Right ventricle myocardium superior (tissue), 1 donor: ENCODE measurements around the gene AKIRIN2. TPM values are rescaled to one million over a fixed set of nuclear protein-coding genes. Genes with fewer than 3 reads are reported as not detected.
"Not testable (repeated sequence)": the region's sequence is repeated elsewhere in the genome, so short reads cannot be mapped to it uniquely, and the experiment has no call there.

Experiments used
- ATAC-seq: fragments of 200-7000 bp; cut with Tn5 transposase; one replicate; pipeline ENCODE4 v1.9.1; 2020; ENCODE audit warnings: mild to moderate bottlenecking; ENCODE audit not compliant: poor library complexity
- DNase-seq: peaks from one replicate; pipeline ENCODE4 v3.0.0-alpha.2; 2020
- intact Hi-C: fragments of 100-400 bp; cut with DNase I; formaldehyde crosslinking; loops from one replicate; pipeline ENCODE4 v1.11.2; 2022
- total RNA-seq: library from RNA; stranded (reverse); fragmentation: NEBNext Ultra II Directional; extraction: Animal tissue kit (Norgen Biotek cat#: 25700); gene quantifications from one replicate; pipeline ENCODE4 v1.2.1, GENCODE V29; 2021
- donor health status: DM: no; HTN: yes; CAD: no; lungs with severe emphysema.

Gene AKIRIN2
- total RNA-seq, 1 donor from 2014 or later: 38.9 TPM

DNA sequence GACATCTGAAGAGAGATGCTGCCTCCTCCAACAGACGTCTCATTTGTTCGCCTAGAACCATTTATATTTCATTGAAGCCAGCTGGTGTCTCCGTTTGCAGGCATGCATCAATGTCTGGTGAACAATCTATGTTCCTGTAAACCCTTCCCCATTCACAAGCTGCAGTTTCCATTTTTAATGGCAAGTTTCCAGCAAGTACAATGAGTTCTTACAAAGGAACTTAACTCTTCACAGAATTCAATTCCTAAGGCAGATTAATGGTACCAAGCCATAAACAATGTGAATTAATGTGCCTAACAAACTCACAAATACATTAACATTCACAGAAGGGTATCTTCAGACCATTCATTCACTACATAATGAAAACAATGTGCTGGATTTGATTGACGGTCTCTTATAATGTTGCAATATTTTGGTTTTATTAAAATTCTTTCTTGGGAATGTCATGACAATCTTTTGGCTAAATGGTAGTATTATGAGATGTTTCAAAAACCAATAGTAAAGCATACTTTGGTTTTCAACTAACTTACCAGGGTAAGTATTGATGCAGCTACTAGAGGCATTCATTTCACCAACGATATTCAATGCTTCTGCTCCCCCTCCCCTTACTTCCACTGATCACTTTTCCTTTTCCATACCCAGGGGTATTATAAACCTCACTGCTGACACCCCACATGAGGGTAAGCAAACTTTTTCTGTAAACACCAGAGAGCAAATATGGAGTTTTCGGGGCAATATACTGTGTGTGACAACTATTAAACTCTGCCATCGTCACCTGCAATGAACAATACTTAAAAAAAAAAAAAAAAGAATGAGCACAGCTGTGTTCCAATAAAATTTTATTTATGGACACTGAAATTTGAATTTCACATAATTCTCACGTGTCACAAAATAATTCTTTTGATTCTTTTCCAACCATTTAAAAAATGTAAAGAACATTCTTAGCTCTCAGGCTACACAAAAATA, 4.2 kb downstream of the AKIRIN2 start:
- DNase-seq (no peak), ATAC-seq (no peak)
- intact Hi-C loops: no loop called here

GRCh38 chr6:87696817-87697216, 5.2 kb downstream of the AKIRIN2 start:
- DNase-seq, intact Hi-C loops, ATAC-seq: not testable (repeated sequence)

DNA sequence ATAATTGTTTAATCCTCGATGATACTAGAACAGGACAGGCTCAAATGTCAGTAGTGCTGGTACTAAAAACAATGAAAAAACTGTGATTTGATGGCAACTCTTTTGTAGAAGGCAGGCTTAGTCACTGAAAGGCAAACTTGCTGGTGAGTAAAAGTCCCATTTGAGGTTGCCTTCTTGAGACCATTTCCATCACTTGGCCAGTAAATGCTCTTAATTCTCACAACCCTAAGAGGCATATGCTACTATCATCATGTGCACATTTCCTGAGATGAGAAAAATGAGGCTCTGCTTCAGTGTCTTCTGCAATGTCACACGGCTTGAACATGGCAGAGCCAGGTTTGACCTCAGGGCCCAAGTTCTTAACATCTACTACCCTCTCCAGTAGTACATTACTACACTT, 9.9 kb downstream of the AKIRIN2 start:
- intact Hi-C loops: no loop called here
- DNase-seq (no peak), ATAC-seq (no peak)

- ATAC-seq (no peak), DNase-seq (no peak)
- intact Hi-C loops: no loop called here
Measured at GRCh38 chr6:87690441-87690840, 11.6 kb downstream of the AKIRIN2 start.

- DNase-seq, ATAC-seq, intact Hi-C loops: not testable (repeated sequence)
Measured at GRCh38 chr6:87687893-87688292, 14.1 kb downstream of the AKIRIN2 start.

DNA sequence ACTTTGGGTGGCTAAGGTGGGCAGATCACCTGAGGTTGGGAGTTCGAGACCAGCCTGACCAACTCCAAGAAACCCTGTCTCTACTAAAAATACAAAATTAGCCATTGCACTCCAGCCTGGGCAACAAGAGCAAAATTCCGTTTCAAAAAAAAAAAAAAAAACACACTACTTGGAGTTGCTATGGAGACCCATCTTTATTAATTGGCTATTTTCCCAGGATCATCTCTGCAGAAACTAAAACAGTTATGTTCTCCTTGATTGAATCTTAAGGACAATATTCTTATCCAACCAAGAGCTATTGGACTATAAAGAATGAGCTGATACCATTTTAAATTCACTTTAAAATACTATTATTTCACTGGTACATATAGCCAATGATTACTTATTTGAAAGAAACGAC, 14.7 kb downstream of the AKIRIN2 start:
- ATAC-seq: no peak
- no peak for DNase-seq
- intact Hi-C loops: no loop called here

GRCh38 chr6:87686636-87687205, 15.3 kb downstream of the AKIRIN2 start:
- DNase-seq, ATAC-seq, intact Hi-C loops: not testable (repeated sequence)

DNA sequence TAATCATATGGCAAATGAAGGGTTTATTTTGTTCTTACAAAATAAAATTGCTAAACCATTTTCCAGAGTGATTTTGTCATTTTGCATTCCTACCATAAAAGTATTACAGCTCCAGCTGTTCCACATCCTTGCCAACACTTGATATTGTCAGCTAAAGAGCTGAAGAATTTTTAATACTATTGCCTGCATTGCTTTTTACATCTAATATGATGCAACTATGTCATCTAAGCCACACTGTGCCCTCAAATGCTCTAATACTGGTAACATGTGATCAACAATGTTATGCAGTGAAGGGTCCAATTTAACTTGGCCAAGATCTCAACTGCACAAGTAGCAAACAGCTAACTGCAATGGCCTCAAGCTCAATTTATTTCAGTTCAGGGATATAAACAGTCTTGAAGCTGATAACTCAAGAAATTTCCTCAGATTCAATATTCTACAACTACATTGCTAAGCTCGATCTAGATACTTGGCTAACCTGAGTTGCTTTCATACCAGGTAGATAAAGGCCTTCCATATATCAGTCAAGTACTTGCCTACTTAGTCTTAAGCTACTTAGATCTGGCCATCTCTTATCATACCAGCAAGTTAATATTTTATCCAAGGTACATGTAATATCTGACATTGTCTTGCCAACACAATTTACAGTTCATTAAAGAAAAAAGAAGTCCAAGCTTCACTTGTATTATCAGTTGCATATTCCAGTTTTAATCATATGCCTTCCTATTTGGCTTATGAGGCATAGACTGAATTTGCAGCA, 17.0 kb downstream of the AKIRIN2 start:
- intact Hi-C loops: no loop called here
- DNase-seq (no peak), ATAC-seq (no peak)

- DNase-seq (no peak), ATAC-seq (no peak)
- intact Hi-C loops: no loop called here
Measured at GRCh38 chr6:87683890-87684289, 18.1 kb downstream of the AKIRIN2 start.

DNA sequence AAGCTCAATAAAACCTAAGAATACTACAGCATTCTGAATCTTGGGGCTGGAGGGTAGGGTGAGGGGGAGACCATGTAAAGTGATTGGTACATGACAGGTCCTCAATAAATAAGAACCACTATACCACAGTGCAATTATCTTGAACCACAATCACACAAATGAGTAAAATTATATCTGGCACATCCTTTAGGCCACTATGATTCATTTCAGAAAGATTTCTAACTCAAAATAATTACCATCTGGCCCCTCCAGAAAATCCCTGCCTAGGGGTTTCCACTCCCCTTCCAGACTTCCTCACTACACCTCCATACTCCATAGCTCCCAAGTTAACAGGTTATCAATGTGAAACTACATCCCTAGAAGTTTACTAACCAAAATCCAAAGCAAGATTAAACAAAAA, 19.7 kb downstream of the AKIRIN2 start:
- ATAC-seq: no peak
- intact Hi-C loops: no loop called here
- no peak for DNase-seq

GRCh38 chr6:87675004-87675681, 26.9 kb downstream of the AKIRIN2 start:
- ATAC-seq (peak; percentile 42), DNase-seq (no peak)
- intact Hi-C loops: no loop called here

- DNase-seq: no peak
- no peak for ATAC-seq
- intact Hi-C loops: no loop called here
Measured at GRCh38 chr6:87674290-87674689, 27.7 kb downstream of the AKIRIN2 start.

DNA sequence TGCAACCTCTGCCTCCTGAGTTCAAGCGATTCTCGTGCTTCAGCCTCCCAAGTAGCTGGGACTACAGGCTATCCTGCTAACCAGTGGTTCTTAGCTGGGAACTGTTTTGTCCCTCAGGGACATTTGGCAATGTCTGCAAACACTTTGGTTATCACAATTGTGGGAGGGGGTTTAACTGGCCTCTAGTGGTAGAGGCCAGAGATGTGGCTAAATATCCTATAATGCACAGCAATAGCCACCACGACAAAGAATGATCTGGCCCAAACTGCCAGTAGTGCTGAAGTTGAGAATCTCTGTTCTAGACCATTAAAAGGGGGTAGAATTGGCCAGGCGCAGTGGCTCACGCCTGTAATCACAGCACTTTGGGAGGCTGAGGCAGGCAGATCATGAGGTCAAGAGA, 28.8 kb downstream of the AKIRIN2 start:
- no peak for ATAC-seq
- DNase-seq: no peak
- intact Hi-C loops: no loop called here

DNA sequence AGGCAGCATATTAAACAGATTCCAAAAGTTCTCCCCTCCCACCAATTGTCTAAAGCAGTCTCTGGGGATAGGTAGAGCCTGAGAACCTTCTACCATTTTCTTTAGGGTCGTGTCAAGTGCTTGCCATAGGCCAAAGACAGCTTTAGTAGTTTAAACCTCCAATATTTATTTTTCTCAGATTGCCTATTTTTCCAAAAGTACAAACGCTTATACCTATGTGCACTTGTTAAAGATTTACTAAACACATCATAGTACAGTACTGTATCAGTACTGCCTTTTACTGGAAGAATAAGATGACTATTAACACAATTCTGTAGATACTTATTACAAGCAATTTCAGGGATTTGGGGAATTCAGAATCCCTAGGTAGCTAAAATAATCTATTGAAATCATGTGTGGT, 29.4 kb downstream of the AKIRIN2 start:
- no peak for ATAC-seq
- intact Hi-C loops: no loop called here
- DNase-seq: no peak

- ATAC-seq (peak; percentile 30), DNase-seq (no peak)
- intact Hi-C loops: no loop called here
Measured at GRCh38 chr6:87671555-87672029, 30.4 kb downstream of the AKIRIN2 start.

GRCh38 chr6:87670707-87671106, 31.3 kb downstream of the AKIRIN2 start:
- no peak for DNase-seq
- intact Hi-C loops: no loop called here
- no peak for ATAC-seq

GRCh38 chr6:87669051-87669450, 33.0 kb downstream of the AKIRIN2 start:
- intact Hi-C loops: no loop called here
- DNase-seq: no peak
- ATAC-seq: no peak

GRCh38 chr6:87668013-87668412, 34.0 kb downstream of the AKIRIN2 start:
- intact Hi-C loops: no loop called here
- no peak for DNase-seq
- no peak for ATAC-seq

- no peak for ATAC-seq
- intact Hi-C loops: no loop called here
Measured at GRCh38 chr6:87667032-87667431, 35.0 kb downstream of the AKIRIN2 start.

More at GRCh38 chr6:87667032-87667431, 35.0 kb downstream of the AKIRIN2 start:
- no peak for DNase-seq
